GM12873 (cell line): Measurements from ENCODE around the gene FBXL4.

Source experiments
- TF ChIP-seq, protein P1 (sequence below): IDR thresholded peaks from 2 replicates; pipeline ENCODE4 v1.5.1; 2012; ENCODE audit warnings: low read depth, mild to moderate bottlenecking, moderate library complexity, low read length, control low read depth; ENCODE audit not compliant: insufficient read depth; ENCODE audit errors: missing control alignments

Gene FBXL4

DNA sequence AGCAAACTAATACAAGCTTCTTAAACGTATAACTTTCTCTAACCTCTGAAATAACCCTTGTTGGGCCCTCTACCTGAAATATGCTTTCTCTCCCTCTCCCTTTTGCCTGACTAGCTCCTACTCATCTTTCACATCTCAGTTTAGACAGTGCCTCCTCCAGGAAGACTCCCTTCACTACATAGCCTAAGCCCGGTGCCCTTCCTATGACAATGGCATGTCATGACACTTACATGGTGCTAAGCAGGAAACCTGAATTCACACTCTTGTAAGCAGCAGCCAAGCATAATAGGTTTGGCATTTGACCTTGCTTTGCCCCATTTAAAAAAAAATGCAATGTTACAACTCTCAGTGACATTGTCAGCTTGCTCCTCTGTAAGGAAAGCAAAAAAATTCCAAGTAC, 33.1 kb upstream of the FBXL4 start:
- TF ChIP-seq, protein P1, sequence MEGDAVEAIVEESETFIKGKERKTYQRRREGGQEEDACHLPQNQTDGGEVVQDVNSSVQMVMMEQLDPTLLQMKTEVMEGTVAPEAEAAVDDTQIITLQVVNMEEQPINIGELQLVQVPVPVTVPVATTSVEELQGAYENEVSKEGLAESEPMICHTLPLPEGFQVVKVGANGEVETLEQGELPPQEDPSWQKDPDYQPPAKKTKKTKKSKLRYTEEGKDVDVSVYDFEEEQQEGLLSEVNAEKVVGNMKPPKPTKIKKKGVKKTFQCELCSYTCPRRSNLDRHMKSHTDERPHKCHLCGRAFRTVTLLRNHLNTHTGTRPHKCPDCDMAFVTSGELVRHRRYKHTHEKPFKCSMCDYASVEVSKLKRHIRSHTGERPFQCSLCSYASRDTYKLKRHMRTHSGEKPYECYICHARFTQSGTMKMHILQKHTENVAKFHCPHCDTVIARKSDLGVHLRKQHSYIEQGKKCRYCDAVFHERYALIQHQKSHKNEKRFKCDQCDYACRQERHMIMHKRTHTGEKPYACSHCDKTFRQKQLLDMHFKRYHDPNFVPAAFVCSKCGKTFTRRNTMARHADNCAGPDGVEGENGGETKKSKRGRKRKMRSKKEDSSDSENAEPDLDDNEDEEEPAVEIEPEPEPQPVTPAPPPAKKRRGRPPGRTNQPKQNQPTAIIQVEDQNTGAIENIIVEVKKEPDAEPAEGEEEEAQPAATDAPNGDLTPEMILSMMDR = no peak

DNA sequence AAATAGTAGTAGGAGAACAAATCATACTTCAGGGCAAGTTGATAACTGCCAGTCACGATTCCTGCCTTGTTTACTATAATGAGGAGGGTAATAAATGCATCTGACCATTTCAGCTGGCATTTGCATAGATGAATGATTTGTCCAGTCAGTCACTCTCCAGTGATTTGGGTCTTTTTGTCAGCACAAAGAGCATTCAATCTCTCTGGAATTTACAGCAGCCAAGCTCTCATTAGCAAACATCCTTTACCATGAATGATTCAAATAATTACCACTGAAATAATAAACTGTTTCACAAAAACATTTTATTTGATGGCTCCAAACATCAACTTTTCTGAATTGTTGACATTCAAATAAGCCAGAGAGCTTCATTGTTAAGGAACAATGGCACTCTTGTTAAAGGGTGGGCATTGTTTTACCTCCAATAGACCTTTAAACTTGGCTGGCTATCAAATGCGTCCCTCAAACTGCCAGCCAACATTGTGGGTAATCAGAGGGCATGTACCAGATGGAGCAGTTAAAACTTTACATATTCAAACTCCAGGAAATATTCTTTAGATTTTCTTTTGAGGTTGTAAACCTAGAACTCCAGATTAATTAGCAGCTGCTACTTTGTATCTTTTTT, 30.0 kb upstream of the FBXL4 start:
- TF ChIP-seq, protein P1 = no peak

DNA sequence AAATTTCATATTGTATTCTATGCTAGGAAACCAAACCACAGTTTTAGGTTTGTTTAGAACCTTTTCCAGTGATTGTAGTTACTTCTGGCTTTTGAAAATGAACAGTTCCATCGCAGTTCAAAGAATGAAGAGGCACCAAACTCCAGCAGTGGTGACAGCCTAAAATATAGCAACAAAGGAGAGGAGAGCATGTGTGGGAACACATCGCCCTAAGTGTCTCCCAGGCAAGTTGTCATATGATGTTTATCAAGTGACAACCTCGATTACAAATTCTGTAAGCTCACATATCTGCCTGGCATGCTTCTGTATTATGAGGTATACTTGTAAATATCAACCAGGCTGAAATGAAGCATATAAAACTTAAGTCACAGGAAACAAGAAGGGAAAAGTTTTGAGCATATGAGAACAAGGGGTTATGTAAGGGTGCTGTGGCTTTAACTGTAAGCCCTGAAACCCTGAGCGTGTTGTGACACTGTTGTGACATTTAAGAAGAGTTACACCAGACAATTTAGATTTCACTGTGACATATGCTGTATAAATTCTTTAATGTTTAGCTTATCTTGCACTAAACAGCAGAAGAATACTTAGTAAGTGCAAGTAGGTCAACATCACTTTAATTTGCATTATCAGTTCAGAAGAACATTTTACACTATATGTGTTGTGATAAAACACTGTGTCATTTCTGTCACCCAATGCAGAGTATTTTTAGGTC, 29.1 kb upstream of the FBXL4 start:
- TF ChIP-seq, protein P1 = no peak

DNA sequence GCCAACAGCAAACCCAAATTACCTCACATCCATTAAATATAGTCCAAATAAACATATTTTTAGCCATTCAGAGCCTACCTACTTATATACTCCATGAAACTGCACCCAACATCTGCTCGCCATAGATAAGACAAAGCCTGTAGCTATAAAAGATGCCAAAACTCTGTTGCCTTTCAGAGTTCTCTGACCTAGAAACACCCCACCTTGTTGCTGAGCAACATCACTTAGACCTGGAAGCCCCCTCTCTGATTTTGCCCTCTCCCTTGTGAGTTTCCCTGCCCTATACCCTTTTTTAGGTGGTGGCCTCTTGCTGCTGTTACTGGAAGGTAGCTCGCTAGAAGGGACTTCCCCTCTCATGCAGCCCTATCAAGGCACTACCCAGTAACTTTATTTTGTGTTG, 27.7 kb upstream of the FBXL4 start:
- TF ChIP-seq, protein P1 = no peak

DNA sequence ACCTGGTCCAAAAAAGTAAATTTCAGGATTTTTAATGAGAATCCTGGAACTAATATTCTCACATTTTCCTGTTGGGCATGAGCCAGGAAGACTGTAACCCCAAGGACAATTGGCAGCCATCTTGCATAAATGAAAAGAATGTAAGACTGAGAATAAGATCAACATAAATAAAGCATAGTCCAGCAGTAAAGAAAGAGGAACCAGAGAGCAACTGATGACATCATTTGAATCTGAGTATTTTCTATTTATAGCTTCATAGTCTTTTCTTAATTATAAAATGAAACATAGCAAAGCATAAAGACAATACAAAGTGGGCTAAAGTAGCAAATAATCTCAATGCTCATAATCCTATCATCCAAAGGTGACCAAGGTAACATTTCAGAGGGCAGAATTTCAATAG, 26.6 kb upstream of the FBXL4 start:
- TF ChIP-seq, protein P1 = no peak

DNA sequence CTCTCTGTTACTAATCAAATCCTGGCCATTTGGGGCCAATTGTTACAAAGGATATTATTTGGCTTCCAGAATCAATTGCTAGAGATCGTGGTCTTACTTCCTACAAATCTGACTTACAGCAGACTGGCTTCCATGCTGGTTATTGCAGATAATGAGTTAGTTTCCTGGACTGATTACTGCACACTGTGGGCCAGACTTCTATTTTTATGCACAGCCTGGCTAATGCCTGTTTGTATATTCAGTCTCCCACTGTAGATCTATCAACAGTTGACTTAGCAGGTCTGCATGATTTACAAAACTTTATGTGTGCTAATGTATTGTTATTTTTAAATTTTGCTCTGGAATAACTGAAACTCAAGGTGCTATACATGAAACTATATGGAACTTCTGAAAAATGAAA, 25.8 kb upstream of the FBXL4 start:
- TF ChIP-seq, protein P1 = no peak

DNA sequence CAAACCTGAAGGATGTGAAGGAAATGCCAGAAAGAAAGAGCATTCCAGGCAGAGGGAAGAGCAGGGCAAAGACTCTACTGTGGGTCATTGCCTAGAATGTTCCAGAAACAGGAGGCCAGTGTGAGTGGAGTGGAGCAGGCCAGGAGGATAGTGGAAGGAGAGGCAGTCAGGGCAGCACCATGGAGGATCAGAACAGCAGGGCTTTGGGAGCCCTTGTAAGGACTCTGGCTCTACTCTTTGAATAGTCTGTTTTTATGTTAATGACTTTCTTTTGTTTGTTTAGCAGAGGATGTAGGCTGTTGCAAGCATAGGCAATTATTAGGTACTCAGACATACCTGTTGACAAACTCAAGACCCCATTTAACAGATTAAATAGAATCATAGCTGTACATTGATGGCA, 23.6 kb upstream of the FBXL4 start:
- TF ChIP-seq, protein P1 = no peak
